Measurements from ENCODE around the gene ZHX3. TPM values are rescaled to one million over a fixed set of nuclear protein-coding genes. Genes with fewer than 3 reads are reported as not detected.

ZHX3 gene
- total and polyA plus RNA-seq, 9 of the 15 experiments (the other 6 are each of a cell fraction or from before 2014, with no cell fraction given) = 0.80 to 14.6 (median 4.9) TPM

- TF ChIP-seq LCOR (CRISPR knock-in tag; IDR thresholded peaks at IDR 0.05) = no peak
- TF ChIP-seq ZHX1 (conservative IDR thresholded peaks at IDR 0.05; ENCODE audit: low read length) = no peak
- TF ChIP-seq MEF2D (tag; conservative IDR thresholded peaks at IDR 0.05; ENCODE audit: low read depth) = no peak
- TF ChIP-seq ZSCAN29 (IDR thresholded peaks at IDR 0.05) = no peak
- TF ChIP-seq U2AF1 (optimal IDR thresholded peaks at IDR 0.05; ENCODE audit: low read depth, low read length) = no peak
These were observed 46.8 kb upstream of the ZHX3 start (continued) for GRCh38 chr20:41364236-41364855.

DNA sequence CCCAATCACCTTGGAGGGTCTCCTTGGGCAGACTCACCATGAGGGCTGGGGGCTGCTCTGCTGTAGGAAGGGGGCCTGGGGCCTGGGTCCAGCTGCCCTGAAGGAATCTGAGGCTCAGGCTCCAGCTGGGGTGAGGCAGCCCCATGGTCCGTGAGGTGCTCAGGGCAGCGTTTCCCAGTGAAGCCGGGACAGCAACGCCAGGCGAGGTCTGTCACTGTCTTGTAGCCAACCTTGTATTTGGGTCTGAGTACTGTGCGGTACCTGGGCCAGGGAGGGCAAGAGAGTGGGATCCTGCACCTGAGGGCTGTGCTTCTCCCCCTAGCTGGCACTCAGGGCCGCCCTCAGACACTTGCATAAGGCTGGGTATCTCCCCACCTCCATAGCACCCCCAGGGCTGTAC is 46.1 kb upstream of the ZHX3 start:
- in situ Hi-C loops (cut with MboI) (no loop called here), intact Hi-C loops (cut with micrococcal nuclease) (no loop called here)
- no peak for FAIRE-seq
- Histone ChIP-seq H3K9ac (ENCODE audit: insufficient read depth in 1 of 2, low read depth in 2 of 2, low read length in 2 of 2) (no peak overlapping the region), H3K27me3 (ENCODE audit: control insufficient read depth in 2 of 2, insufficient read depth in 2 of 2, low read length in 2 of 2) (peaks cover 30 to 64% of the 10 kb centered on the region in 2 experiments; a peak in 4 of 5 replicates), H3K4me2 (ENCODE audit: insufficient read depth, low read length) (no peak overlapping the region), H3K27ac (ENCODE audit: extremely low read depth, low read depth, low read length) (no peak overlapping the region), H3K9me3 (replicated peaks; ENCODE audit: control insufficient read depth, insufficient read depth, low read depth, low read length) (no peaks in the 10 kb centered on the region), H3K4me3 (no peak overlapping the region), H3K79me2 (ENCODE audit: control insufficient read depth, insufficient read depth, low read length) (no peaks in the 10 kb centered on the region), H3K4me1 (replicated peaks in 1 of 2; ENCODE audit: control insufficient read depth in 2 of 2, insufficient read depth in 2 of 2, low read length in 2 of 2) (peaks cover 0 to 38% of the 10 kb centered on the region in 2 experiments; a peak in 2 of 5 replicates), H3K36me3 (ENCODE audit: control insufficient read depth, insufficient read depth, low read length) (no peaks in the 10 kb centered on the region), H2AFZ (ENCODE audit: low read depth, low read length) (no peak overlapping the region), H3K9me1 (ENCODE audit: control insufficient read depth, insufficient read depth, low read length) (no peaks in the 10 kb centered on the region), H4K20me1 (replicated peaks; ENCODE audit: control insufficient read depth, insufficient read depth, low read length) (peaks cover 26% of the 10 kb centered on the region)
- TF ChIP-seq ZNF311 (CRISPR knock-in tag; IDR thresholded peaks at IDR 0.05) (no peak), EWSR1 (IDR thresholded peaks at IDR 0.05; ENCODE audit: borderline replicate concordance, low read depth, partially characterized antibody) (no peak), POLR2G (IDR thresholded peaks at IDR 0.05; ENCODE audit: low read depth, low read length) (0 out of 2 replicates have a peak, but pooled peaks have one; percentile 29)
- 10% methylated on average over 7 of the region's 7 CpGs for WGBS (ENCODE audit: insufficient coverage, low coverage, missing lambda C conversion rate)
- ATAC-seq = no peak
- BruUV-seq (replicated peaks) = no TSS peak
- ChIA-PET POLR2A (no interaction called here), CTCF (ENCODE audit: low intra/inter-chr PET ratio) (no interaction called here)
- DNase-seq (ENCODE audit: extremely low read depth in 1 of 4, low spot score in 3 of 4) = no peak
